Esophagus muscularis mucosa (tissue), 4 donors: ENCODE data around the gene DISP2. TPM values are rescaled to one million over a fixed set of nuclear protein-coding genes. Genes with fewer than 3 reads are reported as not detected.

ENCODE experiments used
- DNase-seq: peaks from one replicate; pipeline ENCODE4 v3.0.0-alpha.2; 2017; ENCODE audit errors: extremely low spot score
- H3K27ac ChIP-seq, 4 donors: fragments of 200-600 bp; sonication (generic); replicated peaks in 1 of 4; 1 replicate in 3 of 4; 2 replicates in 1 of 4; pipeline ENCODE4 v1.5.1; 2016 to 2019; ENCODE audit warnings: mild to moderate bottlenecking in 1 of 4
- H3K27me3 ChIP-seq, 4 donors: fragments of 200-600 bp; sonication (generic); one replicate each; pipeline versions ENCODE4 v1.5.1 to v1.6.0; 2016 to 2019
- H3K36me3 ChIP-seq, 4 donors: fragments of 200-600 bp; sonication (generic); one replicate each; pipeline ENCODE4 v1.5.1; 2016 to 2019
- H3K4me1 ChIP-seq, 4 donors: fragments of 200-600 bp; sonication (generic); one replicate each; pipeline ENCODE4 v1.5.1; 2016 to 2019
- H3K4me3 ChIP-seq, 4 donors: fragments of 200-600 bp; sonication (generic); 1 replicate in 2 of 4; 2 replicates in 2 of 4; pipeline ENCODE4 v1.5.1; 2016 to 2019; ENCODE audit warnings: mild to moderate bottlenecking in 4 of 4, moderate library complexity in 1 of 4
- H3K9me3 ChIP-seq, 4 donors: fragments of 200-600 bp; sonication (generic); 1 replicate in 3 of 4; 2 replicates in 1 of 4; pipeline ENCODE4 v1.5.1; 2016 to 2019
- CTCF ChIP-seq, 3 experiments: fragments of 200-600 bp in 2 of 3; fragments of 450-650 bp in 1 of 3; sonication (generic) in 2 of 3; IDR thresholded peaks; one replicate each; pipeline ENCODE4 v1.5.1; 2017 to 2019; ENCODE audit warnings: antibody characterized with exemption in 3 of 3, mild to moderate bottlenecking in 2 of 3, moderate library complexity in 1 of 3
- EP300 ChIP-seq: sonication (generic); formaldehyde crosslinking; IDR thresholded peaks from one replicate; pipeline ENCODE4 v1.6.1; 2017; ENCODE audit warnings: antibody characterized with exemption
- POLR2A ChIP-seq: fragments of 450-650 bp; IDR thresholded peaks from one replicate; pipeline ENCODE4 v1.6.1; 2017; ENCODE audit warnings: antibody characterized with exemption, moderate library complexity, mild to moderate bottlenecking, low read depth
- POLR2AphosphoS5 ChIP-seq, 2 donors: sonication (generic); formaldehyde crosslinking; IDR thresholded peaks; one replicate each; pipeline ENCODE4 v1.6.1; 2017; ENCODE audit warnings: antibody characterized with exemption in 2 of 2
- WGBS: methylation state at CpG from one replicate; pipeline ENCODE4 v1.1.5; 2018; 5-methylcytosine and 5-hydroxymethylcytosine counted together
- intact Hi-C: fragments of 100-400 bp; cut with DNase I; formaldehyde crosslinking; loops from one replicate; pipeline ENCODE4 v1.15.1; 2023
- total RNA-seq, 4 donors: library from RNA; depleted of rRNA; stranded (reverse); fragments of >200 nt; gene quantifications; one replicate each; pipeline versions ENCODE4 v1.1.0 to v1.2.1, GENCODE V29; 2016

Gene DISP2
- total RNA-seq, 4 donors from 2014 or later = 0.13 to 0.42 (median 0.26) TPM

- H3K4me3 ChIP-seq = peak overlapping the region; percentile 86 to 95 (median 95)
- no peaks in the 10 kb centered on the region for H3K9me3 ChIP-seq
- intact Hi-C loops = loop anchor here (2.0 to 5.0 kb wide), 2 partner anchors 16 to 45 kb away; no protein-coding TSS in a partner anchor
- H3K36me3 ChIP-seq = peaks cover 0 to 5% (median 0%) of the 10 kb centered on the region in 4 donors
- WGBS = 59% methylated on average over 25 of the region's 26 CpGs
- TF ChIP-seq POLR2AphosphoS5 (IDR thresholded peaks at IDR 0.05) (peak; percentile 48 to 53), POLR2A (no peak)
- H3K4me1 ChIP-seq = peaks cover 33 to 64% (median 57%) of the 10 kb centered on the region in 4 donors
- no peaks in the 10 kb centered on the region for H3K27me3 ChIP-seq
- DNase-seq = no peak
- H3K27ac ChIP-seq = peak overlapping the region; percentile 86 to 98 (median 96)
Observed at GRCh38 chr15:40322531-40323238, 35.3 kb upstream of the DISP2 start.

- peaks cover 40 to 71% (median 64%) of the 10 kb centered on the region in 4 donors for H3K4me1 ChIP-seq
- intact Hi-C loops = loop anchor here (2.0 to 5.0 kb wide), 2 partner anchors 15 to 44 kb away; no protein-coding TSS in a partner anchor
- WGBS = 1% methylated on average over 31 of the region's 103 CpGs
- no peaks in the 10 kb centered on the region for H3K9me3 ChIP-seq
- no peaks in the 10 kb centered on the region for H3K27me3 ChIP-seq
- peak within 1 kb of the TSS; percentile 92 to 98 (median 96) for H3K27ac ChIP-seq
- peak; percentile 97 for DNase-seq
- TF ChIP-seq POLR2AphosphoS5 (IDR thresholded peaks at IDR 0.05) (peak; percentile 66 to 83), POLR2A (no peak), CTCF (IDR thresholded peaks at IDR 0.05) (peak; percentile 60 to 77 (median 72)), EP300 (no peak)
- peaks cover 0 to 5% (median 0%) of the 10 kb centered on the region in 4 donors for H3K36me3 ChIP-seq
- H3K4me3 ChIP-seq = peak within 1 kb of the TSS; percentile 86 to 95 (median 95)
Observed at GRCh38 chr15:40323239-40323952, 34.6 kb upstream of the DISP2 start, which contains the start of gene INAFM2. INAFM2 (plus strand) TSS chr15:40323692; CDS start chr15:40324056, 364 bp downstream.

- intact Hi-C loops = loop anchor here (2.0 to 5.0 kb wide), 2 partner anchors 15 to 43 kb away; no protein-coding TSS in a partner anchor
- Histone ChIP-seq H3K27ac (peak overlapping the region; percentile 92 to 98 (median 96)), H3K36me3 (peaks cover 0 to 5% (median 0%) of the 10 kb centered on the region in 4 donors), H3K9me3 (no peaks in the 10 kb centered on the region), H3K4me3 (peak overlapping the region; percentile 86 to 95 (median 95)), H3K27me3 (no peaks in the 10 kb centered on the region), H3K4me1 (peaks cover 48 to 80% (median 73%) of the 10 kb centered on the region in 4 donors)
- TF ChIP-seq POLR2AphosphoS5 (IDR thresholded peaks at IDR 0.05) = no peak
- no peak for TF ChIP-seq CTCF (IDR thresholded peaks at IDR 0.05)
- no peak for TF ChIP-seq POLR2A
- no peak for TF ChIP-seq EP300
- 6% methylated on average over 6 of the region's 101 CpGs for WGBS
- DNase-seq = no peak
Observed at GRCh38 chr15:40323953-40324937, 33.8 kb upstream of the DISP2 start.

GRCh38 chr15:40325188-40325587 lies 32.8 kb upstream of the DISP2 start:
- Histone ChIP-seq H3K36me3 (peaks cover 0 to 5% (median 0%) of the 10 kb centered on the region in 4 donors), H3K9me3 (no peaks in the 10 kb centered on the region), H3K27me3 (no peaks in the 10 kb centered on the region), H3K4me1 (peaks cover 58 to 89% (median 82%) of the 10 kb centered on the region in 4 donors), H3K4me3 (peak overlapping the region; percentile 86 to 95 (median 95)), H3K27ac (peak overlapping the region; percentile 92 to 98 (median 96))
- TF ChIP-seq EP300 (no peak), POLR2AphosphoS5 (IDR thresholded peaks at IDR 0.05) (no peak), POLR2A (no peak), CTCF (IDR thresholded peaks at IDR 0.05) (no peak)
- DNase-seq = no peak
- WGBS = 43% methylated on average over 2 of the region's 2 CpGs
- intact Hi-C loops = no loop called here
